ENCODE measurements around the gene CTF1. TPM values are rescaled to one million over a fixed set of nuclear protein-coding genes. Genes with fewer than 3 reads are reported as not detected.

The CTF1 gene
- total and polyA plus RNA-seq, 5 donors: 7.4 to 13.1 (median 9.6) TPM

DNA sequence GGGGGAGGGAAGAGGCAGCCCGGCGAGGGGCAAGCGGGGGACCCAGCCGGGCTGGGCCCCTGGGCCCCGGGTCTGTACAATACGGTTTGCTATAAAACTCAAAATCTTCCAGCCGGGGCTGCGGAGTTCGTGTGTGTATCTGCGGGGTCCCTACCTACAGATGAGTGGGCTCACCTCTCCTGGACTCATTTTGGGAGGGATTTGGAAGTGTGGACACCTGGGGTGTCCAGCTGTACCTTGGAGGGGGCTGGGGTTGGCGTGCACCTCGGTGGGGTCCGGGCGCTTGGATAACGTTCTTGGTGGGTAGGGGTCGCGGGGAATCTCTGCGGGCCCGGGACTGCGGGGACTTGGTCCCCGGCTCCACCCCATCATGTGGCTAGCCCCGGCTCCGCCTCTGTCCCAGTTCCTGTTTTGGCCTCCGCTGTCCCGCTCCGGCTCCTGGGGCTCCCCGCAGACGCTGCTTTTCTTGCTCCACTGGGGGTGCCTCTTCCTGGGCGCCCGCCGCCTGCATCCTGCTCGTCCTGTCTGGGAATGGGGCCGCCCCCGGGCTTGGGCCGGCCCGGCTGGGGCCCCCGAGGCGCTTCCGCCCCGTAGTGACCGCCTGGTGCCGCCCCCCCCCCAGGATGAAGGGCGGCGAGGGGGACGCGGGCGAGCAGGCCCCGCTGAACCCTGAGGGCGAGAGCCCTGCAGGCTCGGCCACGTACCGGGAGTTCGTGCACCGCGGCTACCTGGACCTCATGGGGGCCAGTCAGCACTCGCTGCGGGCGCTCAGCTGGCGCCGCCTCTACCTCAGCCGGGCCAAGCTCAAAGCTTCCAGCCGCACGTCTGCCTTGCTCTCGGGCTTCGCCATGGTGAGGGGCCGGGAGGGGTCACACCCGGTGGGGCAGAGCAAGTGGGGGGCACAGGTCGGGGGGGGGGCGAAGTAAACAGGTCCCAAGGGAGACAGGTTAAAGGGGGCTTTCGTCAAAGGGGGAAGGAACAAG, 52.5 kb downstream of the CTF1 start, which contains the start of gene ORAI3:
ORAI3 (plus strand) TSS at position 402 of the 983 bp plus-strand sequence; CDS start at position 624, 222 bp downstream.
- ATAC-seq (peak; percentile 73 to 77), DNase-seq (peak; percentile 83 to 93 (median 92))
- Histone ChIP-seq H3K4me1 (ENCODE audit: control insufficient read depth, insufficient read depth, low read length) (peaks cover 5% of the 10 kb centered on the region), H3K27ac (ENCODE audit: low read length) (peak within 1 kb of the TSS; percentile 82), H3K27me3 (ENCODE audit: control insufficient read depth, insufficient read depth) (no peaks in the 10 kb centered on the region), H3K4me3 (ENCODE audit: low read length) (peak within 1 kb of the TSS; percentile 93), H3K9me3 (ENCODE audit: control insufficient read depth, low read length) (no peaks in the 10 kb centered on the region)
- intact Hi-C loops (cut with DNase I): no loop called here
- under 1% methylated on average over 69 of the region's 70 CpGs for WGBS

GRCh38 chr16:30949650-30950515, 53.5 kb downstream of the CTF1 start:
- intact Hi-C loops (cut with DNase I): no loop called here
- Histone ChIP-seq H3K27ac (ENCODE audit: low read length) (peak overlapping the region; percentile 82), H3K4me3 (ENCODE audit: low read length) (peak overlapping the region; percentile 93), H3K27me3 (ENCODE audit: control insufficient read depth, insufficient read depth) (no peaks in the 10 kb centered on the region), H3K4me1 (ENCODE audit: control insufficient read depth, insufficient read depth, low read length) (peaks cover 5% of the 10 kb centered on the region), H3K9me3 (ENCODE audit: control insufficient read depth, low read length) (no peaks in the 10 kb centered on the region)
- 5% methylated on average over 21 of the region's 21 CpGs for WGBS
- DNase-seq (peak; percentile 92 to 94 (median 93)), ATAC-seq (peak; percentile 61 to 68)

DNA sequence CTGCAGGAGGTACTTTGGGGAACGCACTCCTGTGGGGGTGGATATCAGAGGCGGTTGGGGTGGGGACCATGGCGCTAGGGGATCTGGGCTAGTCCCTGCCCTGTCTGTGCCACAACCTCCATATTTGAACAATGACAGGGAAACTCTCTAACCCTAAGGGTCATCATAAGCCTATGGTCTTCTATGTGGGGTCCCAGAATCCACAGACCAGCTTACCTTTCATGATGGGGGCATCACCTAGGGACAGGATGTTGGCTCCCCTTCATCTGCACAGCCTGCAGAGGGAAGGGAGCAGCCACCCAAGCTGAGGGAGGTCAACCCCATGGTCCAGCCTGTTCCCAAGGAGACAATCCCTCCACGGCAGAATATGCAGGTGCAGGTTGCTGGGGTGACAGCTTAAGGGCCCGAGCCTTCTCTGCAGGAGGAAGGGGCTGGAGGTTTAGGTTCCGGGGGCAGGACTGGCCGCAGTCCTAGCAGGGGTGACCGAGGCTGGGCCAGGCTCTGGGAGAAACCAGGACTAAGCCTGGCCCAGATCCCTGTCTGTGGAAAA, 54.2 kb downstream of the CTF1 start:
- intact Hi-C loops (cut with DNase I): no loop called here
- Histone ChIP-seq H3K27me3 (ENCODE audit: control insufficient read depth, insufficient read depth) (no peaks in the 10 kb centered on the region), H3K9me3 (ENCODE audit: control insufficient read depth, low read length) (no peaks in the 10 kb centered on the region), H3K4me1 (ENCODE audit: control insufficient read depth, insufficient read depth, low read length) (peaks cover 5% of the 10 kb centered on the region), H3K4me3 (ENCODE audit: low read length) (no peak overlapping the region), H3K27ac (ENCODE audit: low read length) (peak overlapping the region; percentile 38)
- ATAC-seq: no peak
- 73% methylated on average over 8 of the region's 8 CpGs for WGBS
- no peak for DNase-seq

DNA sequence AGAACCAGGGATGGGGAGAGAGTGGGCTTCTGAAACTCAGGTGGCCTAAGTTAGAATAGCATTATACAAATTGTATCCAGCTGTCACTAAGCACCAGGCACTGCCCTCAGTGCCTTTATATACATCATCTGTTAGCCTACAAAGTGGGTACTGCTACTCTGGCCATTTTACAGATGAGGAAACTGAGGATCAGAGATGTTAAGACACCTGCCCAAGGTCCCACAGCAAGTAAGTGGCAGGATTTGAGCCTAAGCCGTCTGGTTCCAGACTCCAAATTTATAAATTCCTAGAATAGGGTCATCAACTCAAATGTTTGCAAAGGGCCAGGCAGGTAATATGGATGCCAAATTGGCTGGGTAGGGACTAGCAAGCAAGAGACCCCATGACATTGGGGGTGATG, 54.8 kb downstream of the CTF1 start:
- no peak for ATAC-seq

DNA sequence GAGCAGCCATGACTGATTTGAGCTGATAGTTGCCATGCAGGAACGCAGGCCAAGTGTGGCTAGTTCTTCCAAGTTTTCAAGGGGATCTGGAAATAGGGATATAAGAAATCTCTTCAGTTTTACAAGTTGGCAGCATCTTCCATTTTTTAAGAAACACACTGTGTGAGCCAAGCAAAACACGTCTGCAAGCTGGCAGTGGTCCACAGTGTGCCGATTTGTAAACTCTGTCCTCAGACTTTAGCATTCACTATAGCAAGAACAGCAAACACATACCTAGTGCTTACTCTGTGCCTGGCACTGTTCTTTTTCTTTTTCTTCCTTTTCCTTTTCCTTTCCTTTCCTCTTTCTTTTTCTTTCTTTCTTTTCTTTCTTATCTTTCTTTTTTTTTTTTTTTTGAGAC, 55.3 kb downstream of the CTF1 start:
- intact Hi-C loops (cut with DNase I): no loop called here
- DNase-seq (peak; percentile 85 to 94 (median 89)), ATAC-seq (no peak)
- Histone ChIP-seq H3K4me1 (ENCODE audit: control insufficient read depth, insufficient read depth, low read length) (peaks cover 5% of the 10 kb centered on the region), H3K27me3 (ENCODE audit: control insufficient read depth, insufficient read depth) (no peaks in the 10 kb centered on the region), H3K9me3 (ENCODE audit: control insufficient read depth, low read length) (no peaks in the 10 kb centered on the region), H3K4me3 (ENCODE audit: low read length) (no peak overlapping the region), H3K27ac (ENCODE audit: low read length) (no peak overlapping the region)
- 17% methylated on average over 3 of the region's 3 CpGs for WGBS

More for the DNA sequence above, 54.8 kb downstream of the CTF1 start:
- intact Hi-C loops (cut with DNase I): no loop called here
- Histone ChIP-seq H3K27me3 (ENCODE audit: control insufficient read depth, insufficient read depth) (no peaks in the 10 kb centered on the region), H3K4me1 (ENCODE audit: control insufficient read depth, insufficient read depth, low read length) (peaks cover 5% of the 10 kb centered on the region), H3K9me3 (ENCODE audit: control insufficient read depth, low read length) (no peaks in the 10 kb centered on the region), H3K27ac (ENCODE audit: low read length) (no peak overlapping the region), H3K4me3 (ENCODE audit: low read length) (no peak overlapping the region)
- 54% methylated on average over 1 of the region's 1 CpG for WGBS
- DNase-seq: no peak

DNA sequence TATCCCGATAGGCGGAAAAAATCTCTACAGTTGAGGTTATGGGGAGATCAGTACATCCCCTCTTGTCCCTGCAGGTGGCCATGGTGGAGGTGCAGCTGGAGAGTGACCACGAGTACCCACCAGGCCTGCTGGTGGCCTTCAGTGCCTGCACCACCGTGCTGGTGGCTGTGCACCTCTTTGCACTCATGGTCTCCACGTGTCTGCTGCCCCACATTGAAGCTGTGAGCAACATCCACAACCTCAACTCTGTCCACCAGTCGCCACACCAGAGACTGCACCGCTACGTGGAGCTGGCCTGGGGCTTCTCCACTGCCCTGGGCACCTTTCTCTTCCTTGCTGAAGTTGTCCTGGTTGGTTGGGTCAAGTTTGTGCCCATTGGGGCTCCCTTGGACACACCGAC, 56.7 kb downstream of the CTF1 start:
- H3K9me3 ChIP-seq (ENCODE audit: control insufficient read depth, low read length): no peaks in the 10 kb centered on the region
- H3K4me3 ChIP-seq (ENCODE audit: low read length): no peak overlapping the region
- DNase-seq (no peak), ATAC-seq (no peak)
- 83% methylated on average over 9 of the region's 9 CpGs for WGBS
- H3K27me3 ChIP-seq (ENCODE audit: control insufficient read depth, insufficient read depth): no peaks in the 10 kb centered on the region
- intact Hi-C loops (cut with DNase I): no loop called here
- H3K4me1 ChIP-seq (ENCODE audit: control insufficient read depth, insufficient read depth, low read length): peaks cover 5% of the 10 kb centered on the region
- H3K27ac ChIP-seq (ENCODE audit: low read length): no peak overlapping the region

Small RNA genes lying within 50 kb of the gene (microRNA-seq; reads per million reads assigned to microRNA genes)
- gene MIR4519: 0 to 0.84 reads per million in 2 donors
- gene MIR762: 0 to 0.42 reads per million in 2 donors

Other genes with a start within 250 kb of the CTF1 start
- gene PRR14, start 245.7 kb upstream of the CTF1 start, total RNA-seq: 10 to 100 TPM; 22.9 to 27.6 (median 24.3) TPM
- gene PRR14, start 245.7 kb upstream of the CTF1 start, polyA plus RNA-seq: 19.1 TPM
- 10 to 100 TPM; 37.4 to 43.2 (median 38.4) TPM for gene FBRS, start 238.2 kb upstream of the CTF1 start, total RNA-seq
- 30.4 TPM for gene FBRS, start 238.2 kb upstream of the CTF1 start, polyA plus RNA-seq
- 10 to 100 TPM; 43.5 to 61.2 (median 46.4) TPM for gene SRCAP, start 197.4 kb upstream of the CTF1 start, total RNA-seq
- 27.6 TPM for gene SRCAP, start 197.4 kb upstream of the CTF1 start, polyA plus RNA-seq
- gene PHKG2, start 148.2 kb upstream of the CTF1 start, total RNA-seq: 10 to 100 TPM; 17.3 to 22.2 (median 18.7) TPM
- 23.6 TPM for gene PHKG2, start 148.2 kb upstream of the CTF1 start, polyA plus RNA-seq
- 1 to 10 TPM in 2 of 4 donors, under 1 TPM in 2; 0.51 to 1.5 (median 0.92) TPM for gene CFAP119, start 134.6 kb upstream of the CTF1 start, total RNA-seq
- 0.95 TPM for gene CFAP119, start 134.6 kb upstream of the CTF1 start, polyA plus RNA-seq
- 10 to 100 TPM; 46.6 to 64.9 (median 49.8) TPM for gene RNF40, start 134.3 kb upstream of the CTF1 start, total RNA-seq
- 36.1 TPM for gene RNF40, start 134.3 kb upstream of the CTF1 start, polyA plus RNA-seq
- gene ZNF629, start 109.4 kb upstream of the CTF1 start, total RNA-seq: 10 to 100 TPM; 22.9 to 25.1 (median 24.8) TPM
- 15.2 TPM for gene ZNF629, start 109.4 kb upstream of the CTF1 start, polyA plus RNA-seq
- gene BCL7C, start 2.5 kb upstream of the CTF1 start, total RNA-seq: 10 to 100 TPM; 20.6 to 31.7 (median 26.3) TPM
- gene BCL7C, start 2.5 kb upstream of the CTF1 start, polyA plus RNA-seq: 29.5 TPM
- 1 to 10 TPM; 5.1 to 8.4 (median 6.6) TPM for gene FBXL19, start 27.0 kb downstream of the CTF1 start, total RNA-seq
- 8.3 TPM for gene FBXL19, start 27.0 kb downstream of the CTF1 start, polyA plus RNA-seq
- gene ORAI3, start 52.5 kb downstream of the CTF1 start, total RNA-seq: 10 to 100 TPM; 11.8 to 14.6 (median 13.3) TPM
- 15.5 TPM for gene ORAI3, start 52.5 kb downstream of the CTF1 start, polyA plus RNA-seq
- 10 to 100 TPM in 3 of 4 donors, 1 to 10 TPM in 1; 9.7 to 11.6 (median 10.2) TPM for gene SETD1A, start 61.1 kb downstream of the CTF1 start, total RNA-seq
- 9.6 TPM for gene SETD1A, start 61.1 kb downstream of the CTF1 start, polyA plus RNA-seq
- 1 to 10 TPM; 4.1 to 7.4 (median 5.6) TPM for gene HSD3B7, start 88.6 kb downstream of the CTF1 start, total RNA-seq
- 6.8 TPM for gene HSD3B7, start 88.6 kb downstream of the CTF1 start, polyA plus RNA-seq
- 1 to 10 TPM; 1.6 to 2.1 (median 1.8) TPM for gene STX1B, start 114.0 kb downstream of the CTF1 start, total RNA-seq
- 0.66 TPM for gene STX1B, start 114.0 kb downstream of the CTF1 start, polyA plus RNA-seq
- 10 to 100 TPM; 39.6 to 51.3 (median 45.0) TPM for gene STX4, start 136.9 kb downstream of the CTF1 start, total RNA-seq
- gene STX4, start 136.9 kb downstream of the CTF1 start, polyA plus RNA-seq: 47.3 TPM
- gene ZNF668, start 177.6 kb downstream of the CTF1 start, total RNA-seq: 1 to 10 TPM; 4.6 to 6.6 (median 4.9) TPM
- gene ZNF668, start 177.6 kb downstream of the CTF1 start, polyA plus RNA-seq: 5.7 TPM
- 10 to 100 TPM in 1 of 4 donors, 1 to 10 TPM in 3; 7.8 to 10.3 (median 9.3) TPM for gene ZNF646, start 177.8 kb downstream of the CTF1 start, total RNA-seq
- gene ZNF646, start 177.8 kb downstream of the CTF1 start, polyA plus RNA-seq: 6.4 TPM
- gene PRSS53, start 192.3 kb downstream of the CTF1 start, total RNA-seq: 1 to 10 TPM in 2 of 4 donors, under 1 TPM in 2; 0.36 to 1.5 (median 0.88) TPM
- 0.79 TPM for gene PRSS53, start 192.3 kb downstream of the CTF1 start, polyA plus RNA-seq
- 10 to 100 TPM; 40.8 to 56.0 (median 47.1) TPM for gene VKORC1, start 198.2 kb downstream of the CTF1 start, total RNA-seq
- gene VKORC1, start 198.2 kb downstream of the CTF1 start, polyA plus RNA-seq: 68.0 TPM
- gene BCKDK, start 211.8 kb downstream of the CTF1 start, total RNA-seq: 10 to 100 TPM; 43.8 to 50.8 (median 48.3) TPM
- 42.2 TPM for gene BCKDK, start 211.8 kb downstream of the CTF1 start, polyA plus RNA-seq
- 10 to 100 TPM; 72.3 to 76.4 (median 75.2) TPM for gene KAT8, start 221.1 kb downstream of the CTF1 start, total RNA-seq
- gene KAT8, start 221.1 kb downstream of the CTF1 start, polyA plus RNA-seq: 77.0 TPM
- gene PRSS8, start 239.1 kb downstream of the CTF1 start, total RNA-seq: under 1 TPM in 2 of 4 donors, not detected in 2; 0.15 to 0.40 TPM
- gene PRSS8, start 239.1 kb downstream of the CTF1 start, polyA plus RNA-seq: 0.41 TPM

Measured in right cardiac atrium (tissue), 5 donors.